Measurements from ENCODE around the gene ABAT.

Gene ABAT

GRCh38 chr16:8663192-8664089 lies 11.0 kb upstream of the ABAT start:
- no peak for TF ChIP-seq CTCF (IDR thresholded peaks at IDR 0.05; ENCODE audit: low read depth, low read length, missing control alignments)
- DNase-seq (ENCODE audit: low read depth), result no peak
- no peak overlapping the region for H3K4me3 ChIP-seq (ENCODE audit: low read depth, low read length)

GRCh38 chr16:8665529-8665928 lies 8.9 kb upstream of the ABAT start:
- TF ChIP-seq CTCF (IDR thresholded peaks at IDR 0.05; ENCODE audit: low read depth, low read length, missing control alignments), result no peak
- DNase-seq (ENCODE audit: low read depth), result no peak

GRCh38 chr16:8667492-8667891 lies 6.9 kb upstream of the ABAT start:
- H3K4me3 ChIP-seq (ENCODE audit: low read depth, low read length), result no peak overlapping the region
- no peak for DNase-seq (ENCODE audit: low read depth)
- no peak for TF ChIP-seq CTCF (IDR thresholded peaks at IDR 0.05; ENCODE audit: low read depth, low read length, missing control alignments)

More at GRCh38 chr16:8665529-8665928, 8.9 kb upstream of the ABAT start:
- H3K4me3 ChIP-seq (ENCODE audit: low read depth, low read length), result no peak overlapping the region

- no peak overlapping the region for H3K4me3 ChIP-seq (ENCODE audit: low read depth, low read length)
- no peak for DNase-seq (ENCODE audit: low read depth)
- no peak for TF ChIP-seq CTCF (IDR thresholded peaks at IDR 0.05; ENCODE audit: low read depth, low read length, missing control alignments)
Measured at GRCh38 chr16:8668113-8668512, 6.3 kb upstream of the ABAT start.

- no peak overlapping the region for H3K4me3 ChIP-seq (ENCODE audit: low read depth, low read length)
- DNase-seq (ENCODE audit: low read depth), result no peak
- no peak for TF ChIP-seq CTCF (IDR thresholded peaks at IDR 0.05; ENCODE audit: low read depth, low read length, missing control alignments)
Measured at GRCh38 chr16:8669481-8669880, 4.9 kb upstream of the ABAT start.

- no peak overlapping the region for H3K4me3 ChIP-seq (ENCODE audit: low read depth, low read length)
- no peak for TF ChIP-seq CTCF (IDR thresholded peaks at IDR 0.05; ENCODE audit: low read depth, low read length, missing control alignments)
Measured at GRCh38 chr16:8670014-8670560, 4.3 kb upstream of the ABAT start.

More at GRCh38 chr16:8670014-8670560, 4.3 kb upstream of the ABAT start:
- DNase-seq (ENCODE audit: low read depth), result no peak
